OCI-LY3 (cell line): ENCODE data around the gene HAUS7.

Experiments used
- H2AFZ ChIP-seq: fragments of 200-600, 300-600 bp; shearing (Covaris generic); 2 replicates; pipeline ENCODE4 v1.6.0; 2014; ENCODE audit warnings: antibody characterized with exemption, low read depth, low read length
- H3K27ac ChIP-seq: fragments of 200-600, 300-600 bp; sonication (generic); 2 replicates; pipeline ENCODE4 v1.5.1; 2014; ENCODE audit warnings: mild to moderate bottlenecking, low read length, moderate library complexity, mixed read lengths
- H3K27me3 ChIP-seq: fragments of 200-600, 300-600 bp; sonication (generic); 2 replicates; pipeline ENCODE4 v1.6.1; 2014; ENCODE audit warnings: low read depth, low read length, mixed read lengths
- H3K36me3 ChIP-seq: fragments of 200-600, 300-600 bp; sonication (generic); replicated peaks from 2 replicates; pipeline ENCODE3; 2014; ENCODE audit warnings: low read depth, low read length, mixed read lengths
- H3K4me1 ChIP-seq: fragments of 300-600, 200-600 bp; sonication (generic); 2 replicates; pipeline ENCODE4 v1.6.1; 2014; ENCODE audit warnings: low read length, mixed read lengths
- H3K4me2 ChIP-seq: fragments of 200-600, 300-600 bp; sonication (generic); 2 replicates; pipeline ENCODE4 v1.6.1; 2014; ENCODE audit warnings: low read length, mixed read lengths
- H3K4me3 ChIP-seq: fragments of 300-600, 200-600 bp; sonication (generic); 2 replicates; pipeline ENCODE4 v1.5.1; 2014; ENCODE audit warnings: antibody characterized with exemption, mild to moderate bottlenecking, low read length, moderate library complexity
- H3K79me2 ChIP-seq: fragments of 300-600, 200-600 bp; shearing (Covaris generic); 2 replicates; pipeline ENCODE4 v1.6.1; 2014; ENCODE audit warnings: mild to moderate bottlenecking, low read length, mixed read lengths
- H3K9ac ChIP-seq: fragments of 300-600, 200-600 bp; shearing (Covaris generic); 2 replicates; pipeline ENCODE4 v1.6.0; 2014; ENCODE audit warnings: mild to moderate bottlenecking, low read length, moderate library complexity
- H3K9me3 ChIP-seq: fragments of 200-600, 300-600 bp; shearing (Covaris generic); 2 replicates; pipeline ENCODE4 v1.6.1; 2014; ENCODE audit warnings: low read length, mixed read lengths; ENCODE audit not compliant: insufficient read depth
- H4K20me1 ChIP-seq: fragments of 200-600, 300-600 bp; sonication (generic); 2 replicates; pipeline ENCODE4 v1.6.1; 2016; ENCODE audit warnings: low read length, mixed read lengths; ENCODE audit not compliant: insufficient read depth
- EZH2phosphoT487 ChIP-seq: fragments of 200-600 bp; shearing (Covaris generic); IDR thresholded peaks from 2 replicates; pipeline ENCODE4 v1.6.1; 2018; ENCODE audit warnings: antibody characterized with exemption, mixed run types, low read depth
- TF ChIP-seq, protein P1 (sequence below): fragments of 200-600, 300-600 bp; sonication (generic); IDR thresholded peaks from 2 replicates; pipeline ENCODE4 v1.5.1; 2014; ENCODE audit warnings: antibody characterized with exemption, low read length, low read depth

HAUS7 gene

GRCh38 chrX:153502796-153503195 is 32.4 kb upstream of the HAUS7 start:
- Histone ChIP-seq H4K20me1 (no peaks in the 10 kb centered on the region), H3K4me3 (no peak overlapping the region), H3K9me3 (no peaks in the 10 kb centered on the region), H3K9ac (no peak overlapping the region), H3K4me2 (no peak overlapping the region), H3K36me3 (no peaks in the 10 kb centered on the region), H3K27ac (no peak overlapping the region), H3K27me3 (no peaks in the 10 kb centered on the region), H3K79me2 (no peaks in the 10 kb centered on the region), H2AFZ (no peak overlapping the region), H3K4me1 (peaks cover 2% of the 10 kb centered on the region; the same call in 1 of the 2 replicates)
- TF ChIP-seq EZH2phosphoT487: no peak
- TF ChIP-seq, protein P1, sequence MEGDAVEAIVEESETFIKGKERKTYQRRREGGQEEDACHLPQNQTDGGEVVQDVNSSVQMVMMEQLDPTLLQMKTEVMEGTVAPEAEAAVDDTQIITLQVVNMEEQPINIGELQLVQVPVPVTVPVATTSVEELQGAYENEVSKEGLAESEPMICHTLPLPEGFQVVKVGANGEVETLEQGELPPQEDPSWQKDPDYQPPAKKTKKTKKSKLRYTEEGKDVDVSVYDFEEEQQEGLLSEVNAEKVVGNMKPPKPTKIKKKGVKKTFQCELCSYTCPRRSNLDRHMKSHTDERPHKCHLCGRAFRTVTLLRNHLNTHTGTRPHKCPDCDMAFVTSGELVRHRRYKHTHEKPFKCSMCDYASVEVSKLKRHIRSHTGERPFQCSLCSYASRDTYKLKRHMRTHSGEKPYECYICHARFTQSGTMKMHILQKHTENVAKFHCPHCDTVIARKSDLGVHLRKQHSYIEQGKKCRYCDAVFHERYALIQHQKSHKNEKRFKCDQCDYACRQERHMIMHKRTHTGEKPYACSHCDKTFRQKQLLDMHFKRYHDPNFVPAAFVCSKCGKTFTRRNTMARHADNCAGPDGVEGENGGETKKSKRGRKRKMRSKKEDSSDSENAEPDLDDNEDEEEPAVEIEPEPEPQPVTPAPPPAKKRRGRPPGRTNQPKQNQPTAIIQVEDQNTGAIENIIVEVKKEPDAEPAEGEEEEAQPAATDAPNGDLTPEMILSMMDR: no peak

GRCh38 chrX:153502131-153502530 is 31.8 kb upstream of the HAUS7 start:
- no peak overlapping the region for H2AFZ ChIP-seq
- no peaks in the 10 kb centered on the region for H3K27me3 ChIP-seq
- no peaks in the 10 kb centered on the region for H3K9me3 ChIP-seq
- H4K20me1 ChIP-seq: no peaks in the 10 kb centered on the region
- no peaks in the 10 kb centered on the region for H3K79me2 ChIP-seq
- H3K4me1 ChIP-seq: no peaks in the 10 kb centered on the region
- H3K9ac ChIP-seq: no peak overlapping the region
- no peak overlapping the region for H3K4me2 ChIP-seq
- no peak overlapping the region for H3K4me3 ChIP-seq
- no peaks in the 10 kb centered on the region for H3K36me3 ChIP-seq
- H3K27ac ChIP-seq: no peak overlapping the region
- TF ChIP-seq EZH2phosphoT487: no peak
- TF ChIP-seq, protein P1: no peak

GRCh38 chrX:153501530-153501929 is 31.2 kb upstream of the HAUS7 start:
- Histone ChIP-seq H3K4me1 (no peaks in the 10 kb centered on the region), H3K27me3 (no peaks in the 10 kb centered on the region), H3K4me3 (no peak overlapping the region), H3K4me2 (no peak overlapping the region), H3K36me3 (no peaks in the 10 kb centered on the region), H3K79me2 (no peaks in the 10 kb centered on the region), H3K27ac (no peak overlapping the region), H3K9me3 (no peaks in the 10 kb centered on the region), H3K9ac (no peak overlapping the region), H2AFZ (no peak overlapping the region), H4K20me1 (no peaks in the 10 kb centered on the region)
- TF ChIP-seq EZH2phosphoT487: no peak
- TF ChIP-seq, protein P1: no peak

GRCh38 chrX:153500676-153501280 is 30.4 kb upstream of the HAUS7 start:
- Histone ChIP-seq H3K36me3 (no peaks in the 10 kb centered on the region), H3K9ac (no peak overlapping the region), H3K9me3 (no peaks in the 10 kb centered on the region), H3K79me2 (no peaks in the 10 kb centered on the region), H3K4me3 (no peak overlapping the region), H2AFZ (no peak overlapping the region), H3K4me2 (no peak overlapping the region), H4K20me1 (no peaks in the 10 kb centered on the region), H3K4me1 (no peaks in the 10 kb centered on the region), H3K27ac (no peak overlapping the region), H3K27me3 (no peaks in the 10 kb centered on the region)
- TF ChIP-seq EZH2phosphoT487: no peak
- TF ChIP-seq, protein P1: no peak
